GM21526 (cell line): ENCODE measurements around the gene LIMK1.

ENCODE experiments used
- ATAC-seq: cut with Tn5 transposase; IDR thresholded peaks from one replicate; pipeline ENCODE4 v1.9.1; 2021; ENCODE audit warnings: moderate library complexity; ENCODE audit not compliant: unreplicated experiment, low FRiP score

The LIMK1 gene

GRCh38 chr7:74053589-74054186 is 29.9 kb upstream of the LIMK1 start:
- ATAC-seq, result no peak

DNA sequence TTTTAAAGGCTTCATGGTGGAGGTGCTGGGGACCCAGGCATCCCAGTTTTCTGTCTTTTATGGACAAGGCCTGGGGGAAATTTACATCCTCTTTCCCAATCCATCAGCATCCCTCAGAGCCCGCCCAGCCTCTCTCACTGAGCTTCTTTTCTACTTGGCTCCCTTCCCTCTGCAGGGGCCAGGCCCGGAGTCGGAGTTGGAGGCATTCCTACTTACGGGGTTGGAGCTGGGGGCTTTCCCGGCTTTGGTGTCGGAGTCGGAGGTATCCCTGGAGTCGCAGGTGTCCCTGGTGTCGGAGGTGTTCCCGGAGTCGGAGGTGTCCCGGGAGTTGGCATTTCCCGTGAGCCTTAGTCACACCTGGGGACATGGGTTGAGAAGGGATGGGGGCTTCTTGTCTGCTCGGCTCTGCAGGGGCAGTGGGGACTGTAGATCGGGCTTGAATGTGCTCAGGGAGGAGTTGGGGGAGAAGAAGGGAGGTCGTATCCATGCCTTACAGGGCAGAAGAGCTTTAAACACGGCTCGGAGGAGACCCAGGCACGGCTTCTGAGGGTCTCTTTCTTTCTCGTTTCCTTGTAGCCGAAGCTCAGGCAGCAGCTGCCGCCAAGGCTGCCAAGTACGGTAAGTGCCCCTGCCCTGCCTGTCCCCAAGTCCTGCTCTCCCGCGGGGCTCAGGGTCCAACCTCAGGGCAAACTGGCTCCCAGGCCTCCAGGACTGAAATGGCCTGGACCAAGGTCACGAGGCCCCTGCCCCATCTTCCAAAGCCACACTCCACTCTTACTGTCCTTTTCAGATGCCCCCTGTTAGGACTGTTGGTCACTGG is 27.3 kb upstream of the LIMK1 start:
- ATAC-seq, result no peak

DNA sequence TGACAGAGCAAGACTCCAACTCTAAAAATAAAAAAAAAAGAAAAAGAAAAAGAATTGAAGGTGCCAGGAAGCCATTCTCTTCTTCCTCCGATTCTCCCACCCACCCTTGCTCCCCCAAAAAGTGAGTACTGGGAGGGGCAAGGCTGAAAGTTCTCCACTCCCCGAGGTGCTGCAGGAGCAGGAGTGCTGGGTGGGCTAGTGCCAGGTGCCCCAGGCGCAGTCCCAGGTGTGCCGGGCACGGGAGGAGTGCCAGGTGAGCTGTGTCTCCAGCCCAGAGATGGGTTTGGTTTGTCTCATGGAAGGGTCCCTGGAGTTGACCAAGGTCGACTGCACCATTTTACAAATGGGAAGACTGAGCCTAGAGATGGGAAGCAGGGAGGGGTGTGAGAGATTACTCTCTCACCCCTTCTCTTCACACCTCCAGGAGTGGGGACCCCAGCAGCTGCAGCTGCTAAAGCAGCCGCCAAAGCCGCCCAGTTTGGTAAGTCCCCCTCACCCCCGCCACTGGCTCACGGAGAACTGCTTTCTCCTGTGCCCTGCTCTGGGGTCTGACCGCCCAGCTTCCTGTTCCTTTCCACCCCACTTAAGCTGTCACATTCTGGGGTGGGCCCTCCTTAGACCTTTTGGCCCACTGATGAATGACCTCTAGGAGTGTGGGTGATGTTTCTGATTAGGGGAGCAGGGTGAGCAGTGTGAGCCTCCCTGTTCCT is 26.2 kb upstream of the LIMK1 start:
- no peak for ATAC-seq

DNA sequence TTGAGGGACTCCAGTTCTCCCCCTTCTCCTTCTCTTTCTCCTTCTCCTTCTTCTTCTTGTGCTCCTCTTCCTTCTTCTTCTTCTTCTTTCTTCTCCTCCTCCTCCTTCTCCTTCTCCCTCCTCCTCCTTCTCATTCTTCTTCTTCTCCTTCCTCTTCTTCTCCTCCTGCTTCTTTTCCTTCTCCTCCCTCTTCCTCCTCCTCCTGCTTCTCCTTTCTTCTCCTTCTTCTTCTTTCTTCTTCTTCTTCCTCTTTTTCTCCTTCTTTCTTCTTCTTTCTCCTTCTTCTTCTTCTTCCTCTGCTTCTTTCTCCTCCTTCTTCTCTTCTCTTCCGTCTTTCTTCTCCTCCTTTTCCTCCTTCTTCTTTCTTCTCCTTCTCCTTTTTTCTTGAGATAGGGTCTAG is 25.6 kb upstream of the LIMK1 start:
- ATAC-seq, result no peak

DNA sequence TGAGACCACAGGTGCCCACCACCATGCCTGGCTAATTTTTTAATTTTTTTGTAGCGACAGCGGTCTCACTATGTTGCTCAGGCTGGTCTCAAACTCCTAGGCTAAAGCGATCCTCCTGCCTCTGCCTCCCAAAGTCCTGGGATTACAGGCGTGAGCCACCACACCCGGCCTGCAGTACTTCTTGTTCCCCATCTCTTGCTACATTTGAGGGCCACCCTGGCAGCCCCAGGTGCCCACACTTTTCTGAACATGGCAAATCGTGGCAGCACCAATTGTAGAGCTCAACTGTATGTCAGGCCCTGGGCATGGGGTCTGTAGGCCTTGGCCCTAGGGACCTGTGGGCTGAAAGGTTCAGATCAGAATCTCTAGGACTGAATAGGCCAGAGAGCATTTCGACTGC is 25.1 kb upstream of the LIMK1 start:
- ATAC-seq, result no peak

- no peak for ATAC-seq
These were observed 24.6 kb upstream of the LIMK1 start for GRCh38 chr7:74059037-74059436.

DNA sequence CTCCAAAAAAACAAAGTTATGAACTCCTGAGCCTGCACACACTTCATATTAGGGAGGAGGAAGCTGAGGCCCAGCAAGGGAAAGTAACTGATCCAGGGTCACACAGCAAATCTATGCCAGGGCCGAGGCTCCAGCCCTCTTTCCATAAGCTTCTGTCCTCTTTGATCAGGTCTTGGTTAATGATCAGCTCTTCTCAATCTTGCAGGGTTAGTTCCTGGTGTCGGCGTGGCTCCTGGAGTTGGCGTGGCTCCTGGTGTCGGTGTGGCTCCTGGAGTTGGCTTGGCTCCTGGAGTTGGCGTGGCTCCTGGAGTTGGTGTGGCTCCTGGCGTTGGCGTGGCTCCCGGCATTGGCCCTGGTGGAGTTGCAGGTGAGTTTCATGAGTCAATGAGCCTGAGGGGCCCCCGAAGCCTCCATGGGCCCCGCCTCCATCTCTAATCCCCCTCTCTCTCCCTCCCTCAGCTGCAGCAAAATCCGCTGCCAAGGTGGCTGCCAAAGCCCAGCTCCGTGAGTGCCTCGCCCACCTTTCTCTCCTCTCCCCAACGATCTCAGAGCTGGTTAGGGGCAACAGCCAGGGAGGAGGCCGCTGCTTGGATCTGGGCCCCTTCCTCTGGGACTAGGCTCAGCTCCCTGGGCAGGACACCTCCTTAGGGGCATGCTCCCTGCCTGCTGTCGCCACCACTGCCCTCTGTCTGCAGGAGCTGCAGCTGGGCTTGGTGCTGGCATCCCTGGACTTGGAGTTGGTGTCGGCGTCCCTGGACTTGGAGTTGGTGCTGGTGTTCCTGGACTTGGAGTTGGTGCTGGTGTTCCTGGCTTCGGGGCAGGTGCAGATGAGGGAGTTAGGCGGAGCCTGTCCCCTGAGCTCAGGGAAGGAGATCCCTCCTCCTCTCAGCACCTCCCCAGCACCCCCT is 23.7 kb upstream of the LIMK1 start:
- ATAC-seq, result no peak

- no peak for ATAC-seq
These were observed 21.6 kb upstream of the LIMK1 start for GRCh38 chr7:74061840-74062539.

DNA sequence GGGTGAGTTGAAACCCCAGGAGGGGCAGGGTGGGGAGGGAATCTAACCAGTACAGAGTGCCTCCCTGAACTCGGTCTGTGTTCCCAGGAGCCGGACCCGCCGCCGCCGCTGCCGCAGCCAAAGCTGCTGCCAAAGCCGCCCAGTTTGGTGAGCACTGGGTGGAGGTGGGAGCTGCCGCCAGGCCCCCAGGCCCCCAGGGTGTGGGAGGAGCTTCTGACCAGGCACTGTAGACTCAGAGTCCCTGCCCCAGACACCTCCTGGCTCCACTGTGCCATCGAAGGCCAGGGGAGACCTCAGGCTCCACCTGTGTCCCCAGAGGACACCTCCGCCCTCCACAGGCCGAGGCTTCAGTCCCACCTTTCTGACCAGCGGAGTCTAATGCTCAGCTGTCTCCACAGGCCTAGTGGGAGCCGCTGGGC is 20.4 kb upstream of the LIMK1 start:
- ATAC-seq, result no peak

DNA sequence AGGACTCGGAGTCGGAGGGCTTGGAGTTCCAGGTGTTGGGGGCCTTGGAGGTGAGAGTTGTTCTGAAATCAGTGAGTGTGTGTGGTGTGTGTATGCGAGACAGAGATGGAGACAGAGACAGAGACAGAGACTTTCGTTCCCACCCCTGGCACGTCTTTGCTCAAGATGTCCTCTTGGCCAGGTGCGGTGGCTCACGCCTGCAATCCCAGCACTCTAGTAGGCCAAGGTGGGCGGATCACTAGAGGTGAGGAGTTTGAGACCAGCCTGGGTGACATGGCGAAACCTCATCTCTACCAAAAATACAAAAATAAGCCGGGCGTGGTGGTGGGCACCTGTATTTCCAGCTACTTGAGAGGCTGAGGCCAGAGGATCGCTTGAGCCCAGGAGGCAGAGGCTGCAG is 20.0 kb upstream of the LIMK1 start:
- no peak for ATAC-seq

GRCh38 chr7:74064696-74065095 is 18.9 kb upstream of the LIMK1 start:
- ATAC-seq, result no peak

- no peak for ATAC-seq
These were observed 17.0 kb upstream of the LIMK1 start for GRCh38 chr7:74066626-74067025.

GRCh38 chr7:74068378-74069085 is 15.1 kb upstream of the LIMK1 start:
- ATAC-seq, result no peak

GRCh38 chr7:74069086-74069541 is 14.5 kb upstream of the LIMK1 start:
- ATAC-seq, result no peak

- ATAC-seq, result no peak
These were observed 13.6 kb upstream of the LIMK1 start for GRCh38 chr7:74069790-74070618.

GRCh38 chr7:74070619-74070921 is 13.0 kb upstream of the LIMK1 start:
- no peak for ATAC-seq

DNA sequence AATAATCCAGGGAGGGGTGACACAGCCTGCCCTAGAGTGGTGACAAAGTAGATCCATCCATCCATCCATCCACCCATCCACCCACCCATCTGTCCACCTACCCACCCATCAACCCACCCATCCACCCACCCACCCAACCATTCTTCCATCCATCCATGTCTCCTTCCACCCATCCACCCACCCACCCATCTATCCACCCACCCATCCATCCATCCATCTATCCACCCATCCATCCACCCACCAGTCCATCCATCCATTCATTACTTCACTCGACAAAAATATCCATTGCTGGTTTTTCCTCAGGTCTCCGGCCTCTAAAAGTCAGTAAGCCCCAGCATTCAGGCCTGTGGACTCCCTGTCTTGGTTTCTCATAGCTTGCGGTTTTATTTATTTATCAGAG is 12.5 kb upstream of the LIMK1 start:
- ATAC-seq, result no peak

GRCh38 chr7:74074770-74075169 is 8.8 kb upstream of the LIMK1 start:
- no peak for ATAC-seq

DNA sequence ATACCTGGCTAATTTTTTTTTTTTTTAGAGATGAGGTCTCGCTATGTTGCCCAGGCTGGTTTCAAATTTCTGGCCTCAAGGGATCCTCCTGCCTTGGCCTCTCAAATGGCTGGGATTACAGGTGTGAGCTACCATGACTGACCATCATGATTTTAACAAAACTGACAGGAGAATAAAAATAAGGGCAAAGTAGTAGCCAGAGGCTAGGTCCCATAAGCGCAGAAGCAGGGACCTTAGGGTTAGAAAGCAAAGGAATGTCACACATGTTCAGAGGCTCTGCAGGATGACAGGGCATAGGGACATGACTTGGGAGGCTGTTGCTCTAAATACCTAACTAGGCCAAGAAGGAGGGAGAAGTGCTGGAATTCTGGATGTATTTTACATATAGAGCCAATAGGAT is 5.1 kb upstream of the LIMK1 start:
- ATAC-seq, result no peak
